NT2/D1 (cell line): Measurements from ENCODE around the gene GTPBP10.

ENCODE experiments used
- SUZ12 ChIP-seq: IDR thresholded peaks from 2 replicates; pipeline ENCODE4 v1.6.1; 2011; ENCODE audit not compliant: insufficient read length, insufficient read depth; ENCODE audit errors: extremely low read depth
- YY1 ChIP-seq: IDR thresholded peaks from 2 replicates; pipeline ENCODE4 v1.6.1; 2011; ENCODE audit not compliant: insufficient read length, insufficient read depth
- ZNF274 ChIP-seq: IDR thresholded peaks from 2 replicates; pipeline ENCODE4 v1.6.1; 2011; ENCODE audit warnings: mild to moderate bottlenecking, low read depth, low read length

DNA sequence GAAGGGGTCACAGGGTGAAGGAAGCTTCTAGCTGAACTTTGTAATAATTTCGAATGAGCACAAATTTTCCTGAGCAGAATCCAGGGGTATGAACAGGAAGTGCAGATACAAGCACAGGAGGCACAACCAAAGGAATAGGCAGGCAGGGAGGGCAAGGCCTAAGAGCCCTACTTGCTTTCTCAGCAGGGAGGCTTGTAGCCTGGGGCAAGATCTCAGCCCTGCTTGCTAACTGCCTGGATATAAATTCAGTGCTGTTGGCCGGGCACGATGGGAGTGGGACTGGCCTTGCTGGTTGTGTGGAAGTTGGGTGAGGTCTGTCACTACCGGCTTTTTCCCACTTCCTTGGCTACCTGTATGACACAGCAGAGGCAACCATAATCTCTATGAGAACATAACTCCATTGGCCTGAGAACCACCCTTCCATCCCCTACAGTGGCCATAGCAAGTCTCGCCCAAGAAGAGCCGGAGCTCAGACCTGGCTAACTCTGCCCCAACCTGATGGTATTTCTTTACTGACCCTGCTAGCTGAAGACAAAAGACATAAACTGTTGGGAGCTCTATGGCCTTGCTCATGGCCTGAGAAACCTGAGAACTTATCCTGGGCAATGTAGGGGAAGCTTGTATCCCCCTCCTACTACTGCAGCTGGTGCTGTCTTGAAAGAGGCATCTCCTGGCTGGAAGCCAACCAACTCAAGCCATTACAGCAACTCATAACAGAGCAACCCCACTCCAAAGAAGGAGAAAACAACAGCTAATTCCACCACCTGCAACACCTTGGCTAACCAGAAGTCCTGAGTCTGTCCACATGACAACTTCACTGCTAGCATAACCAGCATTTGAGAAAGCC lies 84.3 kb downstream of the GTPBP10 start:
- no peak for TF ChIP-seq SUZ12
- no peak for TF ChIP-seq YY1
- TF ChIP-seq ZNF274: no peak
